Right lung (tissue), 5 donors: Measurements from ENCODE around the gene FAM163B. TPM values are rescaled to one million over a fixed set of nuclear protein-coding genes. Genes with fewer than 3 reads are reported as not detected.

Source experiments
- DNase-seq, 2 donors: peaks; one replicate each; pipeline ENCODE4 v3.0.0-alpha.2; 2013
- polyA plus RNA-seq, 5 donors: library from polyadenylated mRNA; unstranded; fragments of 120-200 nt; gene quantifications; one replicate each; pipeline versions ENCODE4 v1.2.1 to v1.2.3, GENCODE V29; 2013; ENCODE audit warnings: inconsistent platforms in 1 of 5, low replicate concordance in 1 of 5; ENCODE audit not compliant: insufficient read length in 5 of 5, insufficient read depth in 1 of 5

FAM163B gene
- polyA plus RNA-seq, 5 donors = 0.86 to 3.0 (median 2.2) TPM

GRCh38 chr9:133616643-133617405 is 7.6 kb upstream of the FAM163B start:
- DNase-seq = no peak

- no peak for DNase-seq
These were observed 6.5 kb upstream of the FAM163B start for GRCh38 chr9:133615606-133616188.

GRCh38 chr9:133615186-133615585 is 6.0 kb upstream of the FAM163B start:
- no peak for DNase-seq

DNA sequence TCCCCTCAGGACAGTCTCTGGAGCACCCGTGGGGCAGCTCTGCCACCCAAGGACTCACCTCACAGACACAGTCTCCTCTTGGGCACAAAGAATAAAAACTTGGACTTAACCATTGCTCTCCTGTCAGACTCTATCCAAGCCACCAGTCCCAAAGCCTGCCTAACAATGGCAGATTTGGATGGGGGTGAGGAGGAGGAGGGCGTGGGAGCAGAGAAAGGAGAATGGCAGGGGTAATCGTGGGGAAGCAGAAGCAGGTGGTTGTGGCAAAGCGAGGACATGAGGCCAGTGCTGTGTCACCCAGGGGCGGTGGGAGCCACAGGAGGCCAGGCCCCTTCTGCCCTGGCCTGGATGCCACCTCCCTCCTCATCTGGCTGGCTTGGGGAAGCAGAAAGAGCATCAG is 5.5 kb upstream of the FAM163B start:
- DNase-seq = no peak

- no peak for DNase-seq
These were observed 4.9 kb upstream of the FAM163B start for GRCh38 chr9:133614056-133614455.

DNA sequence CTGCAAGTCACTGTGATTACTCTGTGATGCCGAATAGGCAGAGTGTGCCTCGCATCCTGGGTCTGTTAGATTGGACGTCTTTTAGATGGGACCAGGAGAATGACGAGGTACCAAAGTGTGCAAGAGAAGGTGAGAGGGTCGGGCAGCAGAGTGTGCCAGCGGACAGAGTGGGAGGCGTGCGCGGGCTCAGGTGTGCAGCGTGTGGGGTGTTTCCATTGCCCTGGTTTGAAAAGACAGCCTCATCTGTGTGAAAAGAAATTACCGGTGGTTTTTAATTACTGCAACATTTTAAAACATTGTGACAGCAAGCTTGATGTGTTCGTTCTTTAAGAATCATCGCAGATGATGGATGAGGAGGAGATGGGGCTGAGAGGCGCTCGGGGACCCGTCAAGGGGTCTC is 4.2 kb upstream of the FAM163B start:
- DNase-seq = no peak

- no peak for DNase-seq
These were observed 3.6 kb upstream of the FAM163B start for GRCh38 chr9:133612816-133613215.

DNA sequence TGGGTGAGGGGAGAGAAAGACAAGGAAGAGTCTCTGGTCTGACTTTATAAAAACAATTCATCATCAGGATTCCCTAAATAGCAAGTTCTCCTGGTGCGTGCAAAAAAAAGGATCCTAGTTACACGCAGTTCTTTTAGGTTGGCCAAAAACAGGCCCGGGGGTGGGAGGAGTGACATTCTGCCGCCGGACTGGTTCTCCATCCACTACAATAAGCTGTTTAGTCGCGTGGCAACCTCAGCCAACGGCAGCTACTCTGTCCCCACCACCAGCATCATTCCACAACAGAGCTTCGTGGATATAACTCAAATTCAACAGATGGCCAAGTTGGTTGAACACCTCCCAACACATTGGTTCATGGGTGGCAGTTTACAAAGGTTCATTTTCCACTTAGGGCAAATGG is 2.9 kb upstream of the FAM163B start:
- DNase-seq = no peak

DNA sequence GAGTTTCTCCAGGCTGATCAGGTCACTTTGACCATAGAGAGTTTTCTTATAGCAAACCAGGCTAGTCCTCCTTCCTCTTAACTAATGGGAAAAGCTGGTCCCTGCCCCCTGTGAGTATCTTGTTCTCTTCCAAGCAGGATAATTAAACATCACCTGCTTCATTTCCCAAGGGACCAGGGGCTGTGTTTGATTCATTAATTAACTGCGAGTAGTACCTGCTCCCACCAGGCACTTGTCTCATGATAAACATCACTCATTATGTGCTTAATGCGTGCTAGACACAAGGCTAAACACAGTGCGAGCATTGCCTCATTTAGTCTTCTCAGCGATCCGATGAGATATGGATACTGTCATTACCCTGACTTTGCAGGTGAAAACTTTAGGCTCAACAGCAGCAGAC is 1.7 kb upstream of the FAM163B start:
- no peak for DNase-seq

- DNase-seq = no peak
These were observed 300 bp downstream of the FAM163B start for GRCh38 chr9:133608889-133609288.

DNA sequence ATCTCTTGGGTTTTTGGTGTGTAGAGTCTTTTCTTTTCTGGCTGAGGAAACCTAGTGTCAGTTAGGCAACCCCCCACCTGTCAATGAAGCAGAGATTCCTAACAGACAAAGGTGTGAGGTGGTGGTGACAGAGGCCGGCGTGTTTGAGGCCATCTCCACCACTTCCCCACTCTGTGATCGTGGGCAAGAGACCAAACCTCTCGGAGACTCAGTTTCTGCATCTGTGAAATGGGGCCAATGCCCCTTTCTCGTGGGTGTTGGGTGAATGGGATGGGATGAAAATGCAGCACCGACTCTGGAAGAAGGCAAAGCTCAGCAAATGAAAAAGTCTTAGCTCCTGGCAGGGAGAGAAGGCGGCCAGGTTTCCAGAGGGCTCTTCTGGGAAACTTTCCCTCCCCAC is 807 bp downstream of the FAM163B start:
- DNase-seq = no peak

DNA sequence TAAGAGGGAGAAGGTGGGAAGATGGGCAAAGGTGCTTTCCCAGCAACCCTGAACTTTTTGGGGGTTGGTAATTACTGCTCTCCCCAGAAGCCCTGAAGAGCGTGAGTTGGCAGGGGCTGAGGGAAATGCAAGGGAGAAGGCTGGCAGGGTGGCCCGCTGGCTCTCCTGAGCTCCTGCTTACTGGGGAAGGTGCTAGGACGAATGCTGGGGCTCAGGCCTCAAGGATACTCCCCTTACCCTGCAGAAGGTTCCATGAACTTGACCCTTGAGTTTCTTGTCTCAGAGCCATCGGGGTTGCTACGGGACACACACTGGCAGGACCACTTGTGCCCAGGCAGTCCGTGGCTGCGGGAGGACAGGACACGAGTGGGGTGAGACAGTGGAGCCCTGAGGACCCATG is 1.2 kb downstream of the FAM163B start:
- DNase-seq = no peak

- no peak for DNase-seq
These were observed 1.8 kb downstream of the FAM163B start for GRCh38 chr9:133607381-133607780.

- DNase-seq = no peak
These were observed 2.5 kb downstream of the FAM163B start for GRCh38 chr9:133606708-133607025.

DNA sequence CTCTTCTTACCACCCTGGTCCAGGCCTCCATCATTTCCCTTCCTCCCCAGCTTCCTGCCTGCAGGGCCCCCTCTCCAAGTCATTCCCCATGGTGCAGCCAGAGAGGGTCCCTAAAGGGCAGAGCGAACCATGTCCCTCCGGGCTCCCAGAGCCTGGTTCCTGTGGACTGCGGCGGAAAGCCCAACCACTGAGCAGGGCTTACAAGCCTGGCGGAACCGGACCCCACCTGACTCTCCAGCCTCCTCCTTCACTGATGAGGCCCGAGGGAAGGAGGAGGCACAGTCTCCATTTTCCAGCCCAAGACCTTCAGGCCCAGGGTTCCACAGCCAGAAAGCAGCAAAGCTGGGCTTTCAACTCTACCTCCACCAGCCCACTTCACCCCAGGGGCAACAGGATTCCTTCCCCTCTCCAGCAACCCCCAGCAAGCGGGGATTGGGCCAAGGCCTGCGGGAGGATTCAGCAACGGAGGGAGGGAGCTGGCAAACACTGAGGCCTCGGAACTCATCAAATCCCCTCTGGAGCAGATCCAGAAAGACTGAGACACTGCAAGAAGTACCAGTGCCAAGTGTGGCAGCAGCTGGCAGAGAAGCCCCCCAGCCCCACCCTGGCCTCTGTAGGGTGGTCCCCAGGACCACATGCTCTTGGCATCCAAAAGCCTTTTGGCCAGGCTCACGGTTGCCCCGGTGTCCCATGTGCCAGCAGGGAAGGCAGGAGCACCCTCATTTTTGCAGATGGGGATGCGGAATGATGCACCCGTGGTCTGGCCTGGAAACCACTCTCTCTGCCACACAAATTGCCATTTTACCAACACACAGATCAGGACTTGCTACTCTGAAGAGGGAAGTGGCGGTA is 3.1 kb downstream of the FAM163B start:
- DNase-seq = no peak

DNA sequence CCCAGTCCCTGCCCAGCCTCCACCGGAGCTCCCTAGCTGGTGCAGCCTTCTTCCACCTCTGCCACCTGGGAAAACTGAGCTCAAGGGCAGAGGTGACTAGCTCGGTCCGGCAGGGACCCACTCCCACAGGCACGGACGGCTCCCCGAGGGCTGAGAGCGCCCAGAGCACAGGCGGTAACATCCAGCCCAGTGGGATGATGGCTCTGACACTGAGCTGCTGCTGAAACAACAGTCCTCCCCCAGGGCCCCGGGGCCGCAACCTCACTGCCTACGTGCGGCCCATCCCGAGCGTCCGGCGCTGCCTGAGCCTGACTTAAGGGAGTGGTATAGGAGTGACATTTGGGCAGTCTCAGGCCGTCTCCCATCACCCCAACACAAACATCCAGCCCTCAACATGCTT is 3.7 kb downstream of the FAM163B start:
- no peak for DNase-seq

DNA sequence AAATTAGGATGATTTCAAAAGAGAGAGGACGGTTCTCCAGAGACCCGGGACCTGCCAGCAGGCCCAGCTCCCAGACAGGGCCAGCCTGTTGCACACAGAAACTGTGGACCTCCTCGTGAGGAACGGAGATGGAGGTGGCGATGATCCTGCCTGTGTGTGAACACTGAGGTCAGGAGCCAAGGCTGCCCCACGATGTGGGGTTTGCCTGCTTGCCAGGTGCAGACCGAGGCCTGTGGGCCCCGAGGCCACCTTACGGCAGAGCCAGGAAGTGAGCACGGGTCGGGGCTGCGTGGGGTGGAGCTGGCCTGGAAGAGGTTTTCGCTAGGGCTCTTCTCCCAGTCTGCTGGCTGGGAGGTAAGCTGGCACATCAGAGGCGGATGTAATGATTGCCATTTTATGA is 4.3 kb downstream of the FAM163B start:
- no peak for DNase-seq

GRCh38 chr9:133604214-133604613 is 5.0 kb downstream of the FAM163B start:
- no peak for DNase-seq

DNA sequence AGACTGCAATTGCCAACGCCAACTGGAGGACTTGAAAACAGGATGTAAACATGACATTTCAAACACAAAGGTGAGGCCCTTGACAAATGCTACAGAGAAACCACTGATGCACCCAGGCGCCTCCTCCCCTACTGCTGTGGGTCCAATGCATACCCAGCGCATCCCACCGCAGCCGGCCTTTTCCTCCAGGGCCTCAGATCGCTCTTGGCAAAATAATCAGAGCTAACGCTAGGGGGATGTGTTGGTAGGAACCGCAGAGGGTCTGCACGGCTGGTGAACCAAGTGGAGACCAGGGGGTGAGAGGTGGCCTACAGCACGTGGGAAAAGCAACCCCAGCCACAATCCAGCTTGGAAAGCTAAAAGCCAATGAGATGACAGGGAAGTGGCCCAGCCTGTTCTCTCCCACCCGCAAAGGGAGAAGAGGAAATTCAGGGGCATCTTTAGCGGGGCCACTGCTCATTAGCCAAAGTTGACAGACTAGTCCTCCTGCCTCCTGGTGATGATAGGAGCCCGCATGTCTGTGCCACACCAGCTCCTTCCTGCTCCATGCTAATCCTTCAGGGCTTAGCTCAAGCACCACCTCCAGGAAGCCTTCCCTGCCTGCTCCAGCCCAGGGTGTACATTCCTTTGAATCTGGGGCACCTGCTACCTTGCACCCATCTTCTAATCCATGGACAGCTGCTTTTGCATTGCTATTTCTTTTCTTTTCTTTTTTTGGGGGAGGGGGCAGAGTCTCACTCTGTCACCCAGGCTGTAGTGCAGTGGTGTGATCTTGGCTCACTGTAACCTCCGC is 5.9 kb downstream of the FAM163B start:
- no peak for DNase-seq

GRCh38 chr9:133602277-133602676 is 6.9 kb downstream of the FAM163B start:
- no peak for DNase-seq

DNA sequence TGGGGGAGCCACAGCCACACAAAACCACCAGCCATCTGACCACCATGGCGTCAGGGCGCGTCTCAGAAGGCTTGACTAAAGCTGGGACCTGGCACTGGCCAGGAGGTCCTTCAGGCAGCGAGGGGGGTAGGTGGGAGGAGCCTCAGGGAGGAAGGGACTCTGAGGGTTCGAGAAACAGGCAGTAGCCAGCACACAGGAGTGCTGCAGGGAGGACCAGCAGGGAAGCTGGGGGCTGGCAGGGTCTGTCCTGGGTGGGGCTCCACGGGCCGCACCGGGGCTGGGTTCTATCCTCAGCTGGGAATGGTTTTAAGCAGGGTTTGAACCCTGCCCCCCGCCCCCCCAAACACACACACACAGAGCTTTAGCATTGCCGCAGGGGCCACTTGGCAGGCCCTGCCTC is 7.4 kb downstream of the FAM163B start:
- no peak for DNase-seq

GRCh38 chr9:133600739-133601138 is 8.4 kb downstream of the FAM163B start:
- no peak for DNase-seq
